ENCODE results near the gene CTSS. TPM values are rescaled to one million over a fixed set of nuclear protein-coding genes. Genes with fewer than 3 reads are reported as not detected.
"Not testable (repeated sequence)": the region's sequence is repeated elsewhere in the genome, so short reads cannot be mapped to it uniquely, and the experiment has no call there.

CTSS gene
- polyA plus RNA-seq, 1 experiment = 7.1 TPM

DNA sequence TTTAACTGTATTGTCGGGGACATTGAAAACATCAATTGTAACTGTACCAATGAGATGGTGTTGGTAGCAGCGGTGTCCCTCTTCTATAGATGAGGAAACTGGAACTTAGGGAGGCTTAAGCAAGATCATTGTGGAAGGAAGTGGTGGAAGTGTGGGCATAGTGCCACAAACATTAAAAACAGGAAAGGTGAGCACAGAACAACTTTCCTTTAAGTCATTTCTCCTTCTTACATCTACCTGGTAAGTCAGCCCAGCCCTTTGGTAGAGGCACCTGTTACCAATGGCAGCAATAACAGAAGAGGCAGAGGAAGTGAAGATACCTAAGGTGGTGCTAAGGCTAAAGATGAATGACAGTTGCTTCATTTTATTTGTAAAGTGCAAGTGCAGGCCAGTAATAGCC, 12.0 kb upstream of the CTSS start:
- DNase-seq (ENCODE audit: low read depth, low spot score) = no peak
- Histone ChIP-seq H3K4me3 (ENCODE audit: low read depth, low read length) (no peak overlapping the region), H3K27me3 (ENCODE audit: control insufficient read depth, insufficient read depth, low read length) (no peaks in the 10 kb centered on the region), H3K27ac (ENCODE audit: low read depth, low read length) (no peak overlapping the region), H3K9me3 (ENCODE audit: control insufficient read depth, insufficient read depth, low read length) (no peaks in the 10 kb centered on the region; the same call in 1 of the 2 replicates)
- CTCF ChIA-PET = no interaction called here
- POLR2A ChIA-PET = no interaction called here
- TF ChIP-seq, protein P1, sequence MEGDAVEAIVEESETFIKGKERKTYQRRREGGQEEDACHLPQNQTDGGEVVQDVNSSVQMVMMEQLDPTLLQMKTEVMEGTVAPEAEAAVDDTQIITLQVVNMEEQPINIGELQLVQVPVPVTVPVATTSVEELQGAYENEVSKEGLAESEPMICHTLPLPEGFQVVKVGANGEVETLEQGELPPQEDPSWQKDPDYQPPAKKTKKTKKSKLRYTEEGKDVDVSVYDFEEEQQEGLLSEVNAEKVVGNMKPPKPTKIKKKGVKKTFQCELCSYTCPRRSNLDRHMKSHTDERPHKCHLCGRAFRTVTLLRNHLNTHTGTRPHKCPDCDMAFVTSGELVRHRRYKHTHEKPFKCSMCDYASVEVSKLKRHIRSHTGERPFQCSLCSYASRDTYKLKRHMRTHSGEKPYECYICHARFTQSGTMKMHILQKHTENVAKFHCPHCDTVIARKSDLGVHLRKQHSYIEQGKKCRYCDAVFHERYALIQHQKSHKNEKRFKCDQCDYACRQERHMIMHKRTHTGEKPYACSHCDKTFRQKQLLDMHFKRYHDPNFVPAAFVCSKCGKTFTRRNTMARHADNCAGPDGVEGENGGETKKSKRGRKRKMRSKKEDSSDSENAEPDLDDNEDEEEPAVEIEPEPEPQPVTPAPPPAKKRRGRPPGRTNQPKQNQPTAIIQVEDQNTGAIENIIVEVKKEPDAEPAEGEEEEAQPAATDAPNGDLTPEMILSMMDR (IDR thresholded peaks at IDR 0.05; ENCODE audit: low read depth, low read length) = no peak

DNA sequence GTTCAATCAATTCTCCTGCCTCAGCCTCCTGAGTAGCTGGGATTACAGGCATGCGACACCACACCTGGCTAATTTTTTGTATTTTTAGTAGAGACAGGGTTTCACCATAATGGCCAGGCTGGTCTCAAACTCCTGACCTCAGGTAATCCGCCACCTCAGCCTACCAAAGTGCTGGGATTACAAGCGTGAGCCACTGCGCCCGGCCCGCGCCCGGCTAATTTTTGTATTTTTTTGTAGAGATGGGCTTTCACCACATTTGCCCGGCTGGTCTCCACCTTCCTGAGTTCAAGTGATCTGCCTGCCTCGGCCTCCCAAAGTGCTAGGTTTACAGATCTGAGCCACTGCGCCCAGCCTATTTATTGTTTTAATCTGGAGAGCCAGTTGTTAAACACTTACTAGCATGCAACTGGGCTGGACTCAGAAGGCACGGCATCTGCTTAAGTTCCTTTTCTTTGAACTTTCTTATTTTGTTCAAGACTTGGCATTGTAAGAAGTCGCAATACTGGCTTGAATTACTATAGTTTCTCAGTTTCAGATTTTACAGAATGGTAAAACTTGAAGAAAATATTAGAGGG, 10.4 kb upstream of the CTSS start:
- H3K27me3 ChIP-seq (ENCODE audit: control insufficient read depth, insufficient read depth, low read length); H3K4me3 ChIP-seq (ENCODE audit: low read depth, low read length); CTCF ChIA-PET; DNase-seq (ENCODE audit: low read depth, low spot score); POLR2A ChIA-PET; H3K27ac ChIP-seq (ENCODE audit: low read depth, low read length); H3K9me3 ChIP-seq (ENCODE audit: control insufficient read depth, insufficient read depth, low read length): not testable (repeated sequence)

DNA sequence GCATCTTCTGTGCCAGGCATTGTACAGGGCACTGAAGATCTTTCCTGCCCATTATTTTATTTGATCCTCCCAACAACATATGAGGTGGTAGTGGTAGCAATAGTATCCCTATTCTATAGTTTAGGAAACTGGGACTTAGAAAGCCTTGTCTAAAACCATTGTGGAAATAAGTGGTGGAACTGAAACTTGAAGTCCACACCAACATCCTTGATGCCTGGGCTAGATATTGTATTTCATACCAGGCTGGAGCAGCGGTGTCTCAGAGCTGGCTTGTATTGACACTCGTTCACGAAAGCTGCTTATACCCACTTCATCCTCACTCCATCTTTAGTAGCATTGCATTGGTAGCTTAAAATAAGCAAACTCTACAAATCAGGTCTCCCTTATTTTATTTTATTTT, 9.7 kb upstream of the CTSS start:
- Histone ChIP-seq H3K27me3 (ENCODE audit: control insufficient read depth, insufficient read depth, low read length) (no peaks in the 10 kb centered on the region), H3K4me3 (ENCODE audit: low read depth, low read length) (no peak overlapping the region), H3K27ac (ENCODE audit: low read depth, low read length) (no peak overlapping the region), H3K9me3 (ENCODE audit: control insufficient read depth, insufficient read depth, low read length) (no peaks in the 10 kb centered on the region)
- POLR2A ChIA-PET = no interaction called here
- CTCF ChIA-PET = interaction anchor here (0.6 kb wide), 1 partner anchor 396 kb away, joined by 4 read pairs; no protein-coding TSS in a partner anchor
- no peak for DNase-seq (ENCODE audit: low read depth, low spot score)
- TF ChIP-seq, protein P1 (IDR thresholded peaks at IDR 0.05; ENCODE audit: low read depth, low read length) = no peak

DNA sequence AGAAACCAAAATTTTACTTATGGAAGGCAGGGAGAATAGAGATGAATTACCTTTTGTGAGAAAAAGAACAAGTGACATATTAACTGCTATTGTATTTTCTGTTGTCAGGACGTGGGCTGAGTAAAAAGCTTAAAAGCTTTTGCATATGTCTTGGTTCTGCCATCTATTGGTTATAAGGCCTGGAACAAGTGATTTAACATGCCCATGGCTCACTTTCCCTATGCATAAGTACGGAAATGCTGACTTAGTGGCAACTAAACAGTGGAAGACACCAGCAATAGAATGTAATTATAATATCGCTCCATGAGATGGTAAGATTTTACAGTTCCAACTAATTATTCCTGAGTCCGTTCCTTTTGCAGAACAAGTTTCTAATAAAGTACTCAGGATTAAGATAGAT, 6.7 kb upstream of the CTSS start:
- ChIA-PET CTCF (no interaction called here), POLR2A (no interaction called here)
- Histone ChIP-seq H3K27ac (ENCODE audit: low read depth, low read length) (no peak overlapping the region), H3K27me3 (ENCODE audit: control insufficient read depth, insufficient read depth, low read length) (no peaks in the 10 kb centered on the region), H3K9me3 (ENCODE audit: control insufficient read depth, insufficient read depth, low read length) (no peaks in the 10 kb centered on the region), H3K4me3 (ENCODE audit: low read depth, low read length) (no peak overlapping the region)
- DNase-seq (ENCODE audit: low read depth, low spot score) = no peak
- TF ChIP-seq, protein P1 (IDR thresholded peaks at IDR 0.05; ENCODE audit: low read depth, low read length) = no peak

DNA sequence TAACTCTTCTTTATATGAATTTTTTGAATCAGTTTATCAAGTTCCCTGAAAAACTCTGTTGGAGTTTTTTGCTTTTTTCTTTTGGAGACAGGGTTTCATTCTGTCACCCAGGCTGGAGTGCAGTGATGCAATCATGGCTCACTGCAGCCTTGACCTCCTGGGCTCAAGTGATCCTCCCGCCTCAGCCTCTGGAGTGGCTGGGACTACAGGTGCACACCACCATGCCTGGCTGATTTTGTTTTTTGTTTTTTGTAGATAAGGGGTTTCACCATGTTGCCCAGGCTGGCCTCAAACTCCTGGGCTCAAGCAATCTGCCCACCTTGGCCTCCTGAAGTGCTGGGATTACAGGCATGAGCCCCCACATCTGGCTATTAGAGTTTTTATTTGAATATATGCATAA, 2.1 kb upstream of the CTSS start:
- H3K9me3 ChIP-seq (ENCODE audit: control insufficient read depth, insufficient read depth, low read length); H3K27ac ChIP-seq (ENCODE audit: low read depth, low read length); H3K27me3 ChIP-seq (ENCODE audit: control insufficient read depth, insufficient read depth, low read length); POLR2A ChIA-PET; H3K4me3 ChIP-seq (ENCODE audit: low read depth, low read length); DNase-seq (ENCODE audit: low read depth, low spot score): not testable (repeated sequence)
- CTCF ChIA-PET = interaction anchor here (1.1 kb wide), 2 partner anchors 207 to 228 kb away, joined by 3 to 5 read pairs; no protein-coding TSS in a partner anchor

DNA sequence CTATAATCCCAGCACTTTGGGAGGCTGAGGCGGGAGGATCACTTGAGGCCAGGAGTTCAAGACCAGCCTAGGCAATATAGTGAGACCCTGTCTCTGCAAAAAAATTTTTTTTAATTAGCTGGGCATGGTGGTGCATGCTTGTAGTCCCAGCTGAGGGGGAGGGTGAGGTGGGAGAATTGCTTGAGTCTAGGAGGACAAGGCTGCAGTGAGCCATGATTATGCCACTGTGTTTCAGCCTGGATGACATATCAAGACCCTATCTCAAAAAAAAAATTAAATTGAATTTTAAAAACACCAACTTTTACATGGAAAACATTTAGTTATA, 361 bp upstream of the CTSS start:
- H3K27ac ChIP-seq (ENCODE audit: low read depth, low read length); POLR2A ChIA-PET; H3K4me3 ChIP-seq (ENCODE audit: low read depth, low read length); H3K9me3 ChIP-seq (ENCODE audit: control insufficient read depth, insufficient read depth, low read length); H3K27me3 ChIP-seq (ENCODE audit: control insufficient read depth, insufficient read depth, low read length); DNase-seq (ENCODE audit: low read depth, low spot score): not testable (repeated sequence)
- CTCF ChIA-PET = interaction anchor here (1.0 to 1.9 kb wide), 2 partner anchors 47 to 205 kb away, joined by 4 to 5 read pairs; no protein-coding TSS in a partner anchor
